Mesothelial cell of epicardium (in vitro differentiated cells): ENCODE results near the gene RBM7. TPM values are rescaled to one million over a fixed set of nuclear protein-coding genes. Genes with fewer than 3 reads are reported as not detected.

Experiments used
- DNase-seq, 2 experiments: peaks; one replicate each; pipeline ENCODE4 v3.0.0; 2021; ENCODE audit warnings: low spot score in 2 of 2; ENCODE audit not compliant: unreplicated experiment in 2 of 2
- H3K27ac Mint-ChIP-seq: 2 replicates; pipeline ENCODE4 v1.8.0; 2021; ENCODE audit warnings: mixed read lengths
- H3K27me3 Mint-ChIP-seq: 2 replicates; pipeline ENCODE4 v1.8.0; 2021; ENCODE audit warnings: low read depth, mixed read lengths
- H3K36me3 Mint-ChIP-seq: 2 replicates; pipeline ENCODE4 v1.8.0; 2021; ENCODE audit warnings: mixed read lengths
- H3K4me1 Mint-ChIP-seq: 2 replicates; pipeline ENCODE4 v1.8.0; 2021; ENCODE audit warnings: mixed read lengths
- H3K4me3 Mint-ChIP-seq: 2 replicates; pipeline ENCODE4 v1.8.0; 2021; ENCODE audit warnings: mild to moderate bottlenecking, moderate library complexity, mixed read lengths
- H3K9me3 Mint-ChIP-seq: 2 replicates; pipeline ENCODE4 v1.8.0; 2021; ENCODE audit warnings: mixed read lengths
- CTCF ChIP-seq: fragments of 200-600 bp; sonication (generic); IDR thresholded peaks from one replicate; pipeline ENCODE4 v1.5.0; 2021; ENCODE audit warnings: antibody characterized with exemption; ENCODE audit not compliant: unreplicated experiment
- total RNA-seq: library from RNA; stranded (reverse); gene quantifications from 3 replicates; pipeline ENCODE4 v1.2.1, GENCODE V29; 2021

Gene RBM7
- total RNA-seq, 1 donor from 2014 or later, result 30.4 TPM

GRCh38 chr11:114448749-114449482, 48.5 kb downstream of the RBM7 start:
- no peak for DNase-seq
- no peak for TF ChIP-seq CTCF
- H3K36me3 Mint-ChIP-seq, result peaks cover 35% of the 10 kb centered on the region
- no peak overlapping the region for H3K4me3 Mint-ChIP-seq
- H3K27ac Mint-ChIP-seq, result no peak overlapping the region
- no peaks in the 10 kb centered on the region for H3K9me3 Mint-ChIP-seq
- peaks cover 18% of the 10 kb centered on the region for H3K4me1 Mint-ChIP-seq
- no peaks in the 10 kb centered on the region for H3K27me3 Mint-ChIP-seq

- H3K9me3 Mint-ChIP-seq, result no peaks in the 10 kb centered on the region
- H3K4me3 Mint-ChIP-seq, result no peak overlapping the region
- H3K4me1 Mint-ChIP-seq, result peaks cover 15% of the 10 kb centered on the region
- no peak for TF ChIP-seq CTCF
- peaks cover 31% of the 10 kb centered on the region for H3K36me3 Mint-ChIP-seq
- DNase-seq, result no peak
- no peaks in the 10 kb centered on the region for H3K27me3 Mint-ChIP-seq
- H3K27ac Mint-ChIP-seq, result no peak overlapping the region
Observed at GRCh38 chr11:114449845-114450244, 49.4 kb downstream of the RBM7 start.

- peaks cover 19% of the 10 kb centered on the region for H3K36me3 Mint-ChIP-seq
- DNase-seq, result no peak
- no peak overlapping the region for H3K27ac Mint-ChIP-seq
- TF ChIP-seq CTCF, result no peak
- no peak overlapping the region for H3K4me3 Mint-ChIP-seq
- H3K4me1 Mint-ChIP-seq, result peaks cover 8% of the 10 kb centered on the region
- no peaks in the 10 kb centered on the region for H3K9me3 Mint-ChIP-seq
- H3K27me3 Mint-ChIP-seq, result no peaks in the 10 kb centered on the region
Observed at GRCh38 chr11:114452399-114452798, 51.9 kb downstream of the RBM7 start.

Other genes with a start within 250 kb of the RBM7 start
- gene NNMT, start 104.3 kb upstream of the RBM7 start, total RNA-seq, result 0.54 to 2.4 TPM (median 2.3 TPM) in 3 replicates
- 7.1 to 8.8 TPM (median 8.1 TPM) in 3 replicates for gene C11orf71, start 155 bp upstream of the RBM7 start, total RNA-seq
- 71.4 to 83.5 TPM (median 77.2 TPM) in 3 replicates for gene REXO2, start 38.8 kb downstream of the RBM7 start, total RNA-seq
- not detected in 3 replicates for gene NXPE1, start 159.2 kb downstream of the RBM7 start, total RNA-seq
- gene NXPE4, start 195.1 kb downstream of the RBM7 start, total RNA-seq, result not detected in 3 replicates